Activated B cell treated with CpG ODN at 0.5 μM for 24 hours (primary cell): Measurements from ENCODE around the gene PTMA. TPM values are rescaled to one million over a fixed set of nuclear protein-coding genes. Genes with fewer than 3 reads are reported as not detected.

Source experiments
- ATAC-seq: fragments of 200-7000 bp; cut with Tn5 transposase; one replicate; pipeline ENCODE4 v1.10.0; 2021; ENCODE audit warnings: low read depth, mild to moderate bottlenecking, moderate library complexity
- CTCF ChIA-PET: fragments of 350-600 bp; sonication (Branson Sonifier 250); formaldehyde crosslinking; loops from one replicate; lab custom pipeline; 2021; ENCODE audit warnings: antibody characterized with exemption; lab: Charles Lee
- POLR2A ChIA-PET: fragments of 350-600 bp; sonication (Branson Sonifier 250); formaldehyde crosslinking; loops from one replicate; lab custom pipeline; 2021; ENCODE audit warnings: antibody characterized with exemption; lab: Charles Lee
- DNase-seq: peaks from one replicate; pipeline ENCODE4 v3.0.0; 2022
- H3K27ac Mint-ChIP-seq: one replicate; pipeline ENCODE4 v1.8.0; 2020; ENCODE audit warnings: mixed read lengths
- H3K27me3 Mint-ChIP-seq: one replicate; pipeline ENCODE4 v1.8.0; 2021; ENCODE audit warnings: mixed read lengths
- H3K36me3 Mint-ChIP-seq: one replicate; pipeline ENCODE4 v1.8.0; 2021; ENCODE audit warnings: low read depth, mixed read lengths
- H3K4me1 Mint-ChIP-seq: one replicate; pipeline ENCODE4 v1.8.0; 2021; ENCODE audit warnings: mixed read lengths
- H3K4me3 Mint-ChIP-seq: one replicate; pipeline ENCODE4 v1.8.0; 2020; ENCODE audit warnings: mild to moderate bottlenecking, mixed read lengths
- H3K9me3 Mint-ChIP-seq: one replicate; pipeline ENCODE4 v1.8.0; 2020; ENCODE audit warnings: mixed read lengths
- intact Hi-C: fragments of 100-400 bp; cut with micrococcal nuclease; formaldehyde crosslinking; loops from one replicate; pipeline ENCODE4 v1.15.1; 2024
- total RNA-seq: library from RNA; stranded (reverse); gene quantifications from 2 replicates; pipeline ENCODE4 v1.2.3, GENCODE V29; 2022
- TF ChIP-seq, protein P1 (sequence below): fragments of 200-600 bp; IDR thresholded peaks from one replicate; pipeline ENCODE4 v1.8.0; 2022; ENCODE audit warnings: antibody characterized with exemption, mild to moderate bottlenecking

The PTMA gene
- total RNA-seq, 1 donor from 2014 or later: 1,531 TPM

DNA sequence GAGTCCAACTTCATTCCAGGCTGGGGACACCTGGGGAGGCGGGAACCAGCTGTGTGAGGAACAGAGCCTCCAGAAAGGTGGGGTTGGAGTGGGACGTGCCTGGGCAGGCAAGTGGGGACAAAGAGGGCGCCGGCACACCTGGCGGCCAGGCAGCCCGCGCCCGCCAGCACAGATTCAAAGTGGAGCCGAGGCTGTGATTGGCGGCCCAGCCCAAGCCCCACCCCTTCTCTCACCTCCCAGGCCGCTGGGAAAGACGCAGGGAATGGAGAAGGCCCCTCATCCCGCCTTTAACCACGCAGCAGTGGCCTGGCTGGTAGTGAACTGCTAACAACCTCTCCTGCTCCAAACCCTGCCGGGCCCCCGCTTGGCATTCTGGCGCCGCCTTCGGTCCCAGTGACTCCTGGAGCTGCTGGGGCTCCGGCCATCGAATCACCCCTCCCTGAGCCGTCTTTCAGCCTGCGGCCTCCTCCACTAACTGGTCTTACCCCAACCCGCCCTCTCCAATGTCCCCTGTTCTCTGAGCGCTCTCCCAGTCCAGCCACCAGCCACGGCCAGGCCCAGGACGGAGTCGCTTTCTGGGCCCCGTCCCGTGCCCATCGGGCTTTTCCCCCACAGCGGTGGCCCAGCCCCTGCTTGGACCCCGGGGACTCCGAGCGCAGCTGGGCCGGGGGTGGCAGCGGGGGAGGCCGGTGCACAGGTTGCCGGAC is 27.9 kb upstream of the PTMA start:
- H3K4me3 Mint-ChIP-seq: peak overlapping the region; percentile 77
- H3K36me3 Mint-ChIP-seq: no peaks in the 10 kb centered on the region
- H3K4me1 Mint-ChIP-seq: peaks cover 65% of the 10 kb centered on the region
- DNase-seq: no peak
- no peak for ATAC-seq
- intact Hi-C loops: no loop called here
- H3K27ac Mint-ChIP-seq: peak overlapping the region; percentile 76
- no peaks in the 10 kb centered on the region for H3K9me3 Mint-ChIP-seq
- CTCF ChIA-PET: interaction anchor here (0.9 to 20.2 kb wide), 5 partner anchors 23 to 106 kb away, joined by 3 to 429 read pairs (median 5); no protein-coding TSS in a partner anchor
- no peaks in the 10 kb centered on the region for H3K27me3 Mint-ChIP-seq
- TF ChIP-seq, protein P1, sequence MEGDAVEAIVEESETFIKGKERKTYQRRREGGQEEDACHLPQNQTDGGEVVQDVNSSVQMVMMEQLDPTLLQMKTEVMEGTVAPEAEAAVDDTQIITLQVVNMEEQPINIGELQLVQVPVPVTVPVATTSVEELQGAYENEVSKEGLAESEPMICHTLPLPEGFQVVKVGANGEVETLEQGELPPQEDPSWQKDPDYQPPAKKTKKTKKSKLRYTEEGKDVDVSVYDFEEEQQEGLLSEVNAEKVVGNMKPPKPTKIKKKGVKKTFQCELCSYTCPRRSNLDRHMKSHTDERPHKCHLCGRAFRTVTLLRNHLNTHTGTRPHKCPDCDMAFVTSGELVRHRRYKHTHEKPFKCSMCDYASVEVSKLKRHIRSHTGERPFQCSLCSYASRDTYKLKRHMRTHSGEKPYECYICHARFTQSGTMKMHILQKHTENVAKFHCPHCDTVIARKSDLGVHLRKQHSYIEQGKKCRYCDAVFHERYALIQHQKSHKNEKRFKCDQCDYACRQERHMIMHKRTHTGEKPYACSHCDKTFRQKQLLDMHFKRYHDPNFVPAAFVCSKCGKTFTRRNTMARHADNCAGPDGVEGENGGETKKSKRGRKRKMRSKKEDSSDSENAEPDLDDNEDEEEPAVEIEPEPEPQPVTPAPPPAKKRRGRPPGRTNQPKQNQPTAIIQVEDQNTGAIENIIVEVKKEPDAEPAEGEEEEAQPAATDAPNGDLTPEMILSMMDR: no peak
- POLR2A ChIA-PET: interaction anchor here (0.6 to 12.0 kb wide), 10 partner anchors 7 to 1455 kb away, joined by 3 to 280 read pairs (median 4); partner anchors contain the start of genes PTMA and SP140

DNA sequence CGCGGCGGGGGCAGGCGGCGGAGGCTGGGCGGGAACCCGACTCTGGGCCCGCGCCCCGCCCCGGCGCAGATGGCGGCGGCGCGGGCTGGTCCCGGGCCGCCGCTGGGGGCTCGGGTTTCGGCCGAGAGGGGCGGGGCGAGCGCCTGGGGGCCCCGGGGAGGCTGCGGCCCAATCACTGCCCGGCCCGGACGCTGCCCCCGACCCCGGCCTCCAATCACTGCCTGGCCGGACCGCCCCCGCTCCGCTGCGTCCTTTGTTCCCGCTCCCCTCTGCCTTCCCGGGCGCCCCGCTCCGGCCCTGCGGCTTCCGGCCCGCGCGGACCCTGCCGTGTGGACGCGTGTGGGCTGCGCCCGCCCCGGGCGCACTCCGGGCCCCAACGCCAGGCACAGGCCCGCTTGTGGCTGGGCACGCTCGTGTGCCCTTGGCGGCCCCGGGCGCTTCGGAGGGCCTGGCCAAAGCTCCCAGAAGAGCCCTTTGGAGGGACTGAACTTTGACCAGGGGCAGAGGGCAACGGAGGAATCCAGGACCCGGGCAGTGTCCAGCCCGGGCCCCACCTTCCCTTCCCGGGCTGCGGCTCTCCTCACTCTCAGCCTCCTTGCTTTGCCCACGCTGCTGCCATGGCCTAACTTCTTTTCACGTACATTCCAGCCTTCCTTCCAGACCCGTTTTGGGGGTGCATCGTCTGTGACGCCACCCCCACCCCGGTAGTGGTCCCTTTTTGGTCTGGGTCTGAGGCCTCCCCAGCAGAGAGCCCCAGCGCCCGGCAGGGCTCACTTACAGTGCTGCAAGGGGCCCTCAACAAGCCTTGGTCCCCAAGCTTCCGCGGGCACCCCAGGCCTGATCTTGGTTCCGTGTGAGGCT is 27.1 kb upstream of the PTMA start:
- TF ChIP-seq, protein P1: no peak
- peaks cover 58% of the 10 kb centered on the region for H3K4me1 Mint-ChIP-seq
- H3K9me3 Mint-ChIP-seq: no peaks in the 10 kb centered on the region
- ChIA-PET CTCF (interaction anchor here (1.0 to 20.2 kb wide), 5 partner anchors 23 to 68 kb away, joined by 3 to 429 read pairs (median 4); partner anchors contain the start of gene PTMA), POLR2A (interaction anchor here (0.6 to 12.0 kb wide), 11 partner anchors 8 to 1456 kb away, joined by 3 to 280 read pairs (median 4); partner anchors contain the start of genes PTMA and SP140)
- H3K4me3 Mint-ChIP-seq: peak overlapping the region; percentile 84
- H3K27me3 Mint-ChIP-seq: no peaks in the 10 kb centered on the region
- intact Hi-C loops: loop anchor here (1.0 kb wide), 1 partner anchor 27 kb away; the partner anchor contains the start of gene PTMA
- H3K36me3 Mint-ChIP-seq: no peaks in the 10 kb centered on the region
- H3K27ac Mint-ChIP-seq: peak overlapping the region; percentile 79
- ATAC-seq (peak; percentile 64), DNase-seq (peak; percentile 67)

DNA sequence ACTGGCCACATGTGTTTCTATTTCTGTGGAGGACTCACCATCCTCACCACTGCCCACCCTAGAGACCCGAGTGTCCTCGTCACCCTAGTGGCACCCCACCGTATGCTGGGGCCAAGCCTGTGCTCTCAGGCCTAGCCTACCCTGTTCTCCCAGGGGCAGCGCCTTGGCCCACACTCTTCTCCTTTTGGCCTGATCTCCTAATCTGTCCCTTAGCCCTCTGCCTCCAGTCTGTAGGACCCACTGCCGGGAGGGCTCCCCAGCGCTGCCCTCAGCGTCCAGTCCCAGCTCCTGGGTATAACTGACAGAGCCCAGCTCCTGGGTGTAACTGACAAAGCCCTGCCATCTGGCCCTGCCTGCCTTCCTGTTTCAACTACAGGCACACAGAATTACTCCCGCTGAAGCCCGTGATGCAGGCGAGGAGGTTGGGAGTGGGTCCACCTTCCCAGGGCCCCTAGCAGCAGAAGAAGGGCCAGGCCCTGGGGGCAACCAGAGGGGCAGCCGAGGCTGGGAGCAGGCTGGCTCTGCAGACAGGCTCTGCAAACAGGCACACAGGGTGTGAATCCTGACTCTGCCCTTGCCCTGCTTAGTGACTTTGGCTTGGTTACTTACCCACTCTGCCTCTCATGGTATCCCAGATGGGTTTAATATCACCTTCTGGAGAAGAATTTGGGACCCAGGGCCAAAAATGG is 25.6 kb upstream of the PTMA start:
- H3K36me3 Mint-ChIP-seq: no peaks in the 10 kb centered on the region
- ChIA-PET CTCF (interaction anchor here (0.9 to 20.2 kb wide), 3 partner anchors 24 to 32 kb away, joined by 3 to 429 read pairs (median 4); partner anchors contain the start of gene PTMA), POLR2A (interaction anchor here (0.6 to 12.0 kb wide), 10 partner anchors 10 to 78 kb away, joined by 3 to 280 read pairs (median 4); partner anchors contain the start of gene PTMA)
- H3K27ac Mint-ChIP-seq: peak overlapping the region; percentile 65
- intact Hi-C loops: no loop called here
- TF ChIP-seq, protein P1: no peak
- H3K4me3 Mint-ChIP-seq: peak overlapping the region; percentile 62
- ATAC-seq (no peak), DNase-seq (no peak)
- peaks cover 62% of the 10 kb centered on the region for H3K4me1 Mint-ChIP-seq
- no peaks in the 10 kb centered on the region for H3K9me3 Mint-ChIP-seq
- H3K27me3 Mint-ChIP-seq: no peaks in the 10 kb centered on the region

DNA sequence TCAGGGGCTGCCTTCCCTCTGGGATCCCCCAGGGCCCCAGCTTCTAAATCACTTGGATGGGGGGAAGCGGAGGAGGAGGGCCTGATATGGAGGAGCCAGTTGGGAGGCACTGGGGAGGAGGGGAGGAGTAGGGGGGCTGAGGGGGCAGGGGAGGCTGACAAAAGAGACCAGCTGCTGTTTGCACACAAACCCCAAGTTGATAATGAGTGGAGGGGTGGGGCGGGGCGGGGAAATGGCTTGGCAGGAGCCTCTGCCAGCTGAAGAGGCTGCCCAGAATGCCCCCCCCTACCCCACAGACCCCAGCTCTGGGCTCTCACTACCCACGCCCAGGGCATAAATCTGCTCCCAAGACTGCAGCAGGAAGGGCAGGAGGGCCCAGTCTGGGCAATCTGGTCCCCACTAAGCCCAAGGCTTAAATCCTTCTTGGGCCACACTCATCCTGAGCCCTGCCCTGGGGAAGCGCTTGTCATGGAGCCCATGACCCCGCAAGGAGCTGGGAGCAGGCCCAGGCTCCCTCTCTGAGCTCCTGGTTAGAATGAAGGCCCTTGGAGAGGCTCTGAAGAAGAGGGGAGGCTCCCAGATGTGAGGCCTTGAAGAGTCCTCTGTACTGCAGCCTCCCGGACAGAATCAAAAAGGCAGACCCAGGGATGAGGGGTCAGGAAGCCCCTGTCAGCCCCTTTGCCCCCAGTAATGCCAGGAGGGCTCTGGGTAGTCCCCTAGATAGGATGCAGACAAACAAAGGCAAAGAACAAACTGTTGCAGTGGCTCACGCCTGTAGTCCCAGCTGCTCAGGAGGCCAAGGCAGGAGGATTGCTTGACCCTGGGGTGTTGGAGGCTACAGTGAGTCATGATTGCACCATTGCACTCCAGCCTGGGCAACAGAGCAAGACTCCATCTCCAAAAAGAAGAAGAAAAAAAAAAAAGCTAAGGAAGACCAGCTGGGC is 24.8 kb upstream of the PTMA start:
- POLR2A ChIA-PET: interaction anchor here (0.5 to 12.0 kb wide), 13 partner anchors 10 to 220 kb away, joined by 3 to 280 read pairs (median 4); partner anchors contain the start of gene PTMA
- TF ChIP-seq, protein P1: no peak
- no peak overlapping the region for H3K27ac Mint-ChIP-seq
- CTCF ChIA-PET: interaction anchor here (1.4 to 20.2 kb wide), 5 partner anchors 25 to 73 kb away, joined by 3 to 429 read pairs (median 7); partner anchors contain the start of gene PTMA
- no peak for DNase-seq
- H3K9me3 Mint-ChIP-seq: no peaks in the 10 kb centered on the region
- intact Hi-C loops: no loop called here
- H3K36me3 Mint-ChIP-seq: no peaks in the 10 kb centered on the region
- H3K4me1 Mint-ChIP-seq: peaks cover 63% of the 10 kb centered on the region
- H3K27me3 Mint-ChIP-seq: no peaks in the 10 kb centered on the region
- no peak overlapping the region for H3K4me3 Mint-ChIP-seq
- no peak for ATAC-seq
